Thoracic aorta (tissue), 2 donors: ENCODE results near the gene PAFAH1B2. TPM values are rescaled to one million over a fixed set of nuclear protein-coding genes. Genes with fewer than 3 reads are reported as not detected.

Experiments
- ATAC-seq: fragments of 150-250 bp; one replicate; pipeline ENCODE4 v1.8.0; 2017; ENCODE audit warnings: low read depth; ENCODE audit not compliant: insufficient number of reproducible peaks, low FRiP score
- DNase-seq: peaks from one replicate; pipeline ENCODE4 v3.0.0-alpha.2; 2020; ENCODE audit warnings: low spot score
- H3K27ac ChIP-seq, 2 donors: fragments of 200-600 bp; sonication (generic); 1 replicate in 1 of 2; 2 replicates in 1 of 2; pipeline ENCODE4 v1.5.1; 2016; ENCODE audit warnings: mild to moderate bottlenecking in 2 of 2, moderate library complexity in 2 of 2
- H3K27me3 ChIP-seq: fragments of 200-600 bp; sonication (generic); replicated peaks from 2 replicates; pipeline ENCODE4 v1.6.0; 2016; ENCODE audit warnings: mild to moderate bottlenecking; ENCODE audit not compliant: insufficient read depth
- H3K36me3 ChIP-seq: fragments of 200-600 bp; sonication (generic); one replicate; pipeline ENCODE4 v1.5.1; 2016
- H3K4me1 ChIP-seq, 2 donors: fragments of 200-600 bp; sonication (generic); 1 replicate in 1 of 2; 2 replicates in 1 of 2; pipeline versions ENCODE4 v1.5.1 to v1.6.0; 2016; ENCODE audit warnings: low read depth in 2 of 2, mild to moderate bottlenecking in 1 of 2; ENCODE audit not compliant: control insufficient read depth in 1 of 2
- H3K4me3 ChIP-seq: fragments of 200-600 bp; sonication (generic); 2 replicates; pipeline ENCODE4 v1.5.1; 2016; ENCODE audit warnings: mild to moderate bottlenecking
- H3K9me3 ChIP-seq: fragments of 200-600 bp; sonication (generic); 2 replicates; pipeline ENCODE4 v1.5.1; 2016
- total RNA-seq, 2 donors: library from RNA; depleted of rRNA; stranded (reverse); fragments of >200 nt; gene quantifications; one replicate each; pipeline versions ENCODE4 v1.1.0 to v1.2.3, GENCODE V29; 2016
- TF ChIP-seq, protein P1 (sequence below): fragments of 200-600 bp; sonication (generic); IDR thresholded peaks from one replicate; pipeline ENCODE4 v1.5.1; 2019; ENCODE audit warnings: antibody characterized with exemption

The PAFAH1B2 gene
- total RNA-seq, 2 donors from 2014 or later = 66.3 to 75.8 TPM

DNA sequence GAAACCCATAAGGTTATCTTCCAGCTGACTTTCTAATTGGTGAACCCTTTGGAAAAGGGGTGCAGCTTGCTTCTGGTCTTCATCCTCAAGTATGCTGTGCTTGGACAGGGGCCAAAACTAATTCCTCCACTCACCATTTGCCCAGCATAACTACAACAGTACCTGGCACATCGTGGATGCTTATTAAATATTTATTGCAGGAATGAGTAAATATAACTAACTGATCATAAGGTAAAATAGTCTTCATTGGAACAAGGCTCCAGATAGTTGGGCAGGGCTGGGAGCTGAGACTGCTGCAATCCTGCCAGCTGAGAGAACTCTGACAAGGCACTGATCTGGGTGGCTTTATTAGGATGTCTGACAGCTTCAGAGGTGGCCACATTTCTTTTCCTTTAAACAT lies 32.1 kb downstream of the PAFAH1B2 start:
- Histone ChIP-seq H3K4me1 (peaks cover 19 to 31% of the 10 kb centered on the region in 2 donors), H3K27me3 (no peaks in the 10 kb centered on the region), H3K27ac (no peak overlapping the region), H3K9me3 (no peaks in the 10 kb centered on the region), H3K4me3 (no peak overlapping the region), H3K36me3 (no peaks in the 10 kb centered on the region)
- TF ChIP-seq, protein P1, sequence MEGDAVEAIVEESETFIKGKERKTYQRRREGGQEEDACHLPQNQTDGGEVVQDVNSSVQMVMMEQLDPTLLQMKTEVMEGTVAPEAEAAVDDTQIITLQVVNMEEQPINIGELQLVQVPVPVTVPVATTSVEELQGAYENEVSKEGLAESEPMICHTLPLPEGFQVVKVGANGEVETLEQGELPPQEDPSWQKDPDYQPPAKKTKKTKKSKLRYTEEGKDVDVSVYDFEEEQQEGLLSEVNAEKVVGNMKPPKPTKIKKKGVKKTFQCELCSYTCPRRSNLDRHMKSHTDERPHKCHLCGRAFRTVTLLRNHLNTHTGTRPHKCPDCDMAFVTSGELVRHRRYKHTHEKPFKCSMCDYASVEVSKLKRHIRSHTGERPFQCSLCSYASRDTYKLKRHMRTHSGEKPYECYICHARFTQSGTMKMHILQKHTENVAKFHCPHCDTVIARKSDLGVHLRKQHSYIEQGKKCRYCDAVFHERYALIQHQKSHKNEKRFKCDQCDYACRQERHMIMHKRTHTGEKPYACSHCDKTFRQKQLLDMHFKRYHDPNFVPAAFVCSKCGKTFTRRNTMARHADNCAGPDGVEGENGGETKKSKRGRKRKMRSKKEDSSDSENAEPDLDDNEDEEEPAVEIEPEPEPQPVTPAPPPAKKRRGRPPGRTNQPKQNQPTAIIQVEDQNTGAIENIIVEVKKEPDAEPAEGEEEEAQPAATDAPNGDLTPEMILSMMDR = no peak
- DNase-seq (no peak), ATAC-seq (no peak)

DNA sequence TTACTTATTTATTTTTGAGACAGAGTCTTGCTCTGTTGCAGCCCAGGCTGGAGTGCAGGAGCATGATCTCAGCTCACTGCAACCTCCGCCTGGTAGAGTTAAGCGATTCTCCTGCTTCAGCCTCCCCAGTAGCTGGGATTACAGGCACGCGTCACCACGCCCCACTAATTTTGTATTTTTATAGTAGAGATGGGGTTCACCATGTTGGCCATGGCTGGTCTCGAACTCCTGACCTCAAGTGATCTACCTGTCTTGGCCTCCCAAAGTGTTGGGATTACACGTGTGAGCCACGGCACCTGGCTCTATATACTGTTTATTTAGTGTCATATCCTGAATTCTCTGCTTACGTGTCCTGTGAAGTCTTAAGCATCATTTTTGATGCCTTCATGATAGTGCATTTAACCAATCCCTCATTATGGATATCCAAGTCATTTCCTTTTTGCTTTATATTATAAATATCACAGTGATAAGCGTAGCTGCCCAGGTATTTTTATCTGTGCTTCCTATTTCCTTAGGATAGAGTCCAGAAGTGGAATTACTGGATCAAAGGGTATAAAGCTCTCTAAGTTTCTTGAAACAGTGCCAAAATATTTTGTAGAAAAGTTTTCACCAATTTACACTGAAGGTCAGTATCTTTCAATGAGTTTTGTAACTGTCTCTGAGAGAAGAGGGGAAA lies 33.6 kb downstream of the PAFAH1B2 start:
- no peaks in the 10 kb centered on the region for H3K9me3 ChIP-seq
- peak overlapping the region; percentile 95 for H3K4me3 ChIP-seq
- no peak for DNase-seq
- no peak for ATAC-seq
- H3K36me3 ChIP-seq = peaks cover 11% of the 10 kb centered on the region
- peak overlapping the region in 1 of 2 donors; percentile 7 for H3K27ac ChIP-seq
- no peaks in the 10 kb centered on the region for H3K27me3 ChIP-seq
- TF ChIP-seq, protein P1 = no peak
- H3K4me1 ChIP-seq = peaks cover 23 to 37% of the 10 kb centered on the region in 2 donors

DNA sequence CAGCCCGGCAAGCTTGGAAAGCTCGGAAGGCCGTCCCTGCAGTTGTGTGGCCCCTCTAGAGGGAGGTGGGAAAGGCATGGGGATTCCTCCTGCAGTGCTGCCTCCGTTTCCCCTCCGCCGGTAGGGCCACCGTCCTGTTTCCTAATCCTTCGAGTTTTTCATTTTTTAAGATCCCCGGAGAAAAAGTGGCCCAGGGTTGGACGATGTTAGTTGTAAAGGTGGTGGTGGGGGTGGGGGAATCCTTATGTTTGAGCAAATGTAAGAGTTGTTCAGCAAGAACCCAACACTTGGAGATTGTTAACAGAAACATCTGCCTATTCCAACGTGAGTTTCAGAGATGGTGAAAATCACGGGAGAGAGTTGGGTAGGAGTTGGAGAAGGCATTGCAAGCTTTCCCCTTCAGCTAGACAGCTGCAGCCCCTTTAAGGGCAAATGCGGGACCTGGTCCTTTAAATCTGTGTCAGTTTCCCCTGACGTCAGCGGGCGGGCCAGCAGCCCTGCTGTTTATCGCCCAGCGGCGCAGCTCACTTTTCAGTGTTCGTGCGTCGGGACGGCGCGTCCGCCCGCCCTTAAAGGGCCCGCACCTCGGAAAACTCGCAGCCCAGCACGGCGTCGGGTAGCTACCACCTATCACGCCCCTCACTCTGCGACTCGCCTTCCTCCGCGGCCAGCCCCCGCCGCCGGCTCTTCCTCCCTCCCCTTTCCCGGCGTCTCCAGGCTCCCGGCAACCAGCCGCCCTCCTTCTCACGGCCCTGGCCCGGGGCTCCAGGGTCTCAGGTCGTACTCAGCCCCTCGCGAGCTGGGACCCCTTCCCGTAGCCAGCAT lies 34.3 kb downstream of the PAFAH1B2 start, which contains the start of gene SIDT2:
Gene SIDT2 (plus strand): TSS at position 534 of the 825 bp plus-strand sequence. CDS start 521 bp downstream, outside the sequence.
- H3K4me3 ChIP-seq = peak within 1 kb of the TSS; percentile 95
- H3K27ac ChIP-seq = peak within 1 kb of the TSS; percentile 95 to 96
- TF ChIP-seq, protein P1 = no peak
- DNase-seq (peak; percentile 82), ATAC-seq (peak; percentile 67)
- no peaks in the 10 kb centered on the region for H3K9me3 ChIP-seq
- no peaks in the 10 kb centered on the region for H3K27me3 ChIP-seq
- peaks cover 13% of the 10 kb centered on the region for H3K36me3 ChIP-seq
- peaks cover 23 to 37% of the 10 kb centered on the region in 2 donors for H3K4me1 ChIP-seq

DNA sequence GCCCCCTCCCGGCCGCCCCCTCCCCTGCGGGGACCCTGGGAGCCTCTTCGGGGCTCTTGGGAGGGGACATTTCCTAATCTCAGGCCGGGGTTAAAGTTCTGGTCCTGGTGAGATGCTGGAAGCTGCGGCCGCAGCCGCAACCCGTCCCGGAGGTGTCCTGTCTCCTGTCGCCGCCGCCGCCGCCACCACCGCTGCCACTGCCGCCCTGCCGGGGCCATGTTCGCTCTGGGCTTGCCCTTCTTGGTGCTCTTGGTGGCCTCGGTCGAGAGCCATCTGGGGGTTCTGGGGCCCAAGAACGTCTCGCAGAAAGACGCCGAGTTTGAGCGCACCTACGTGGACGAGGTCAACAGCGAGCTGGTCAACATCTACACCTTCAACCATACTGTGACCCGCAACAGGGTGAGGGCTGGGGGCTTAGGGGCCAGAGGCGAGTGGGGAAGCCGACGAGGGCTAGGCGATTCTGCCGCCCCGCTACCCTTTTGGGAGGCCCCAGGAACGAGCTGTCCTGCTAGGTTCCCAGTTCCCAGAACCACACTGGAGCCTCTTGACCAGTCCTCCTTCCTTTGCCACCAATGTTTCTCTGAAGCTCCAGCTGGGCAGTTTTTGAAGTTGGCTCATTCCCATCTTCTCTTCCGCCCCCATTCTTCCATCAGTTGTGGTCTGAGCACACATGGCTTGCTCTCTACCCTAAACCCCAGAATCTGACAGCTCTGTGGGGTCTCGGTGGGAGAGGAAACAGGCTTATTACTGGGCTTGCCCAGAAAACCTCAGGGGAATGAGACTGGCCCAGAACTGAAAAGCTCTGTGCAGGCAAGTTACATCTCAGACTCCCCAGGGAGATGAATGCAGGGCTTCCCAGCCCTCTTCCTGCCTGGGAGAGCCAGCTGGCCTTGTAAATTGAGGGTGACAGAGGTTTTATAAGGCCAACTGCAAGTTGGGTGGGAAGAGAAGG lies 35.2 kb downstream of the PAFAH1B2 start:
- Histone ChIP-seq H3K27me3 (no peaks in the 10 kb centered on the region), H3K4me3 (peak overlapping the region; percentile 95), H3K4me1 (peaks cover 23 to 37% of the 10 kb centered on the region in 2 donors), H3K27ac (peak overlapping the region; percentile 95 to 96), H3K9me3 (no peaks in the 10 kb centered on the region), H3K36me3 (peaks cover 13% of the 10 kb centered on the region)
- TF ChIP-seq, protein P1 = no peak
- ATAC-seq (peak; percentile 3), DNase-seq (no peak)
